UCSD-AML1 (cell line): ENCODE data around the gene PTPRK.

ENCODE experiments used
- DNase-seq: peaks from one replicate; lab custom pipeline; 2025; ENCODE audit not compliant: unreplicated experiment; lab: John Stamatoyannopoulos, UW

The PTPRK gene

DNA sequence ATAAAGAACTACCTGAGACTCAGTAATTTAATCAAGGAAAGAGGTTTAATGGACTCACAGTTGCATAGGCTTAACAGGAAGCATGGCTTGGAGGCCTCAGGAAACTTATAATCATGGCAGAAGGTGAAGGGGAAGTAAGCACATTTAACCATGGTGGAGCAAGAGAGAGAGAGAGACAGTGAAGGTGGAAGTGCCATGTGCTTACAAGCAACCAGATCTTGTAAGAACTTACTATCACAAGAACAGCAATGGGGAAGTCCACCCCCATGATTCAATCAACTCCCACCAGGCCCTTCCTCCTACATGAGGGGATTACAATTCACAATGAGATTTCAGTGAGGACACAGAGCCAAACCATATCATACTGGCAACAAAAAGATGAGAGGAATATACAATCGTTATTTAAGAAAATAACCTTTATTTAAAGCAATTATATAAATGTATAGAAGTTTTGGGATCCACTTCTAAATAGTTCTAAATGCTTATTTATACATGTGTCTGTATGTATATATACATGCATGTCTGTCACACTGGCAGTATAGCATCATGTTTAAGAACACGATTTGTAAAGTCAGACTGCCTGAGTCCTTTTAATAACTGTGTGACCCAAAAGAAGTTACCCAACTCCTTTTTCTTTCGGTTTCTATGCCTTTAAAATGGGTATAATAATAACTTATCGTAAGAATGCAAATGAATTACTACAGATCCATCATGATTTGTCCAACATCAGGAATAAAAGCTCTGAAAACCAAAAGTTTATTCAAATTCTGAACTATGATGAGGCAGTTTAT is 363.9 kb downstream of the PTPRK start:
- DNase-seq = no peak

GRCh38 chr6:128155826-128156225 is 364.6 kb downstream of the PTPRK start:
- no peak for DNase-seq

DNA sequence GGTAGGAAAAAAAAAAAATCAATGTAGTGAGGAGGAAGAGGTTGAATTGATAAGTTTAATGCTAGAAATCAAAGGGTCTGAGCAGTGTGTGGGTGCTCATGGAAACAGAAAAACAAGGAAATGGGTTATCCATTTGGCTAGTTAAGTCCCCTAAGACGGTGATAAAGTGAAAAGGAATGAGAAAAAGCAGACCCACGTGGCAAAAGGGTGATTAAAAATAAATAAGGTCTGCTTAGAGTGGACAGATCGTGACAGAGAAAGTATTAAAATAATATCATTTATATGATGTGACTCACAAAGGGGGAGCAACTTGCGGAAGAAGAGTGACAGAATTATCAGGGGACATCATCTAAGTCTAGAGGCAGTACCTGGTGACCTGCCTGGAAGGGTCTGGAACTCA is 367.8 kb downstream of the PTPRK start:
- no peak for DNase-seq

GRCh38 chr6:128150376-128150775 is 370.0 kb downstream of the PTPRK start:
- DNase-seq = no peak

- DNase-seq = no peak
Observed at GRCh38 chr6:128149796-128150195, 370.6 kb downstream of the PTPRK start.

DNA sequence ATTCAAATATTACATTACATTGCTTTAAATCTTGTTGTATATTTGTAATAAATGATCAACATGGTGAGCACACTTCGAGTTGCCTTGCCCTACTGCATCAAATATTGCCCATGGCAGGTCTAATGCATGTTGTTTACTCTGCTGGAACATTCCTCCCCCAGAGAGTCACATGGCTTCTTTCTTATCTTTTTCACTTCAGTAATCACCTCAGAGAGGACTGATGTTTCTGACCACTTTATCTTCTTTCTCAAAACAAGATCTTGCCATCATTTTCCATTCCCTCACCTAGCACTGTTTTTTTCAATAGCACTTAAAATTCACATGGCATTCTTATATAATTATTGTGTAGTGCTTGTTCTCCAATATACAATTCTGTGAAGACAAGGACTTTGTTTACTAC is 376.1 kb downstream of the PTPRK start:
- DNase-seq = no peak

- no peak for DNase-seq
Observed at GRCh38 chr6:128141932-128142331, 378.5 kb downstream of the PTPRK start.

- no peak for DNase-seq
Observed at GRCh38 chr6:128139519-128139918, 380.9 kb downstream of the PTPRK start.

GRCh38 chr6:128138694-128139093 is 381.7 kb downstream of the PTPRK start:
- no peak for DNase-seq

DNA sequence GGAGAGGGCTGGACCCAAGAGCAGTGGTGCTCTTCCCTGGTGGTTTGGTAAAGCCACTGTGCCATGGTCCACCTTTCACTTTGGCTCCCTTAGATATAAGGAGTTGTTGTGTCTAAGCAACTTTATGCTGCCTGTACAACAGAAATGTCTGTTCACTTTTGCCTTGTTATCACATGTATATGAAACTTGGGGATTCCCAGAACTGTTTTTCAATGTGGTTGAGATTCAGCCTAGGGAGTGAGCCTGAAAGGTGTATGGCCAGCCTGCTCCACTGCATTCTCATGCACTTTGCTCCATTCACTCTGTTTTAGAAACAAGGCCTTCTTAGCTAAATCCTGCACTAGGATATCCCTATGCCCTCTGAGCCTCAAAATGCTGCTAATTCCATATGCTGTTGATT is 385.1 kb downstream of the PTPRK start:
- DNase-seq = no peak

DNA sequence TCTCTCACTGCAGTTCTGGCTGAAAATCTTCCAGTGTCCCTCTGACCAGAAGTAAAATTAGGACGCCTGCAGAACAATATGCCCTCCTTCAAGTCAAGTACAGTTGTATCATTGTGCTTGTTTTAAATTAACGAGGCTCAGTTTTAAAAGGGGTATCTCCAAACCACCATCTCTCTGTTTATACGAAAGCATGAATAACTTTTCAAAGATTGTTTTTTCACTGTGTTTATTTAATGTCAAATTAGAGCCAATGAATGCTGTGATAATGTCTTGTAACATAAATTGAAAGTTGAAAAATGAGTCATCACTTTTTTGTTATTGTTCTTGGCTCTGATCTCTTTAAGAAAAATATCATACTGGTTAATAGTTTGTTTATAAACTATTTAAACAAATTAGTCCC is 388.8 kb downstream of the PTPRK start:
- DNase-seq = no peak

DNA sequence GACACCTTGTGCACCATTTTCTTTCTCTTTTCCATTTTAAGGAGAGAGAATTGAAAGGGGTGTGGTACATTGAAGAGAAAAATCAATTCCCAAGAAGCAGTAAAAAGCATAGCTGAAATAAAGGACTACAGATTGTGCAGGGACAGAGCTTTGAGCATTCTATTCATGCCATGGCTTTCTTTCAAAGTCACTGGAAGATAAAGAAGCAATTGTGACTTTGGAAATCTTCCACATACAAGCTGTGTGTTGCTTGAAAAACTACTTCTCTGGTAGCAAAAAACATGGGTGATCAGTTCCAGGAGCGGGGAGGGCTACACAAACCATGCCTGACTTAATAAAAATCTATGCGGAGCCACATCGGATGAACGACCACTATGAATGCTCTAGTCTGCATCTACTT is 389.4 kb downstream of the PTPRK start:
- DNase-seq = no peak

- no peak for DNase-seq
Observed at GRCh38 chr6:128129679-128130078, 390.7 kb downstream of the PTPRK start.

DNA sequence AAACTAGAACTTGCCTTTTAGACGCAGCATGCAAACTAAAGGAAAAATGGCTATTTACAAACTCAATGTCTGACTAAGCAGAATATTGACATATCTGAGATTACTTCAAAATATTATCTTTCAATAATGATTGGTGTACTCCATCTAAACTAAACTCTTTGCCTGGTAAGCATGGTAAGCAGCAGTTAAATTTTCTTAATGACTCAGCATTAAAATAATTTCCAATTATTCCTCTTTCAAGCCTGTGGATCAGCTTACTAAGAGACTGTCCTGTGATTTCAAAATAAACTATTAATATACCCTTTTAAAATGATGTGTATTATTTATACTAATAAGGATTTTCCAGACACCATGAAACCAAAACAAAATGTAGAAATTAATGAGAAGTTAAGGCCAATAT is 392.7 kb downstream of the PTPRK start:
- DNase-seq = no peak

GRCh38 chr6:128124713-128125112 is 395.7 kb downstream of the PTPRK start:
- no peak for DNase-seq

DNA sequence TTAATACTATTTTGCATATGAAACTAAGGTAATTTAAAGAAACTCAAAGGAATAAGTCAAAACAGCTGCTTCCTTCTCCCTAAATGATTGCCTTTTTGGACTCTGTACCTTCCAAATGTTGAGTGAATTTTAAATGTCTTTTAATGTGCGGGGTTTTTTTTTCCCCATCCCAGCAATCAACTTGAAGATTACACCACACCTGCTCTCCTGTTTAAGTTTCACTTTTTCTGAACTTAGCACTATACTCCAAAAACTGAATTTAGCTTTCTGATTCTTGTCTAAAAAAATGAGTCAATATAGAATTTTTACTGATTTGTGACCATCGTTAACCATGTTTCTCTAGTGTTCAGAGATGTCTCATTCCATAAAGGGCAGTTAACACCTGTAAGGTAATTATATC is 398.8 kb downstream of the PTPRK start:
- DNase-seq = no peak

DNA sequence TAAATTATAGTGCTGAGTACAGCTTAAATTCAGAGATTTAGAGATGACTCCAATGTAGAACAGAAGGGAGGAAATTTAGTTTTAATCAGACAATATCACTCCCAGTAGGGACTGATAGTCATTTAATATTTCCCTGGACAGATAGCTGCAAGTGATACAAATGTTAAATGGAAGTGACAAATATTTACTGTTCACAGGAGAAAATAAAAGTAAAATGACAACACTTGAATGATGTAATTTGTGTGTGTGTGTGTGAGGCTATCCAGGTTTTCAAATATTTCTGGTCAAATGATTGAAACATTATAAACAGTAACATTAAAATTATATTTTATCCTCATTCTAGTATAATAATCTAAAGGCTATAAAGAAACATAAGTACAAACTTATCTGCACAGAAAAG is 399.2 kb downstream of the PTPRK start:
- DNase-seq = no peak

- DNase-seq = no peak
Observed at GRCh38 chr6:128118401-128118800, 402.0 kb downstream of the PTPRK start.

DNA sequence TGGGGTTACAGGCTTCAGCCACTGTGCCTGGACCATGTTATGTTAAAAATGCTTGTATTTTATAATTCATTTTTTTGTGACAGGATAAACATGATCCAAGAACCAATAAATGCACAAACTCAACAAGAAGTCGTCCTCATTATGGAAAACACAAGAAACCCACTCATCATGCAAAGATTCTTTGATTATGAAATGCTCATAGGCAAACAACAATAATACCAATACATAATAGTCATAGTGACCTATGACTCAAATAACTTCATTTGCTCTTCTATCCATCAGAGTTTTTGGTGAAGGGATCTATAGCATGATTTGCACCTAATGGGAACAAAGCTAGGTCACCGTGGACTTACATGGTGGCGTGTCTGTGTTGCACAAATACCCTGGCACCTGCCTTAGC is 402.5 kb downstream of the PTPRK start:
- DNase-seq = no peak

- DNase-seq = no peak
Observed at GRCh38 chr6:128114164-128114563, 406.2 kb downstream of the PTPRK start.

DNA sequence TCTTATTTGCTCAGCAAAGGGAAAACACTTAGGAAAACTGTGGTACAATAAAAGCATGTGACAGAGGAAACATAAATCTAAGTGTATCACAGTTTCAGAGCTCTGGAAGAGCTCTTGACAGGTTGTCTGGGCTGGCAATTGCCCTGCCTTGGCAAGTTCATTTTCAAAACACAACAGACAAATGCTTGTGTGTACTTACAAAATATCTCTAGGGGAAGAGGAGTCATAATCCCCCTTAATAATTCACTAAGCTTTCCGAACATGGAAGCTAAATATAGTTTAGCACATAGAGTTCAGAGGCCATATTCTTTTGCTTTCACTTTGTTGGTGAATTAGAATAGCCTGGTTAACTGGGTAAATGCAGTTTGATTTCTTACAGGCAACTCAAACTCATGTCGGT is 407.9 kb downstream of the PTPRK start:
- no peak for DNase-seq

DNA sequence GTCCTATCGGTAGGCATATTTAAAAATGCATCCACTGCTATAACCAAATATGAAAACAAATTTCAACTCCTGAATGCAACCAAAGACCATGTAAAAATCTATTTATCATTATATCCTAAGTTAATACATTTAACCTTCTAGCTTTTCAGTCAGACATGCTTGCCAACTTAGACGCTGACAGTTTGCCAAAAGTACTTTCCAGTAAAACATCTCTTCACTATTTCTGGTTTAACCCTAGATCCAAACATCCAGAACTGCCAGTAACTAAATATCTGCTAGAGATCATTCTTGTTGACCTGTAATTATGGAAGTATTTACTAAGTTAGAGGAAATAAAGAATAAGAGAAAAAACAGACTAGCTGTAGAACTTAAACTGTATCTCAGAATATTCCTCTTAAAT is 409.3 kb downstream of the PTPRK start:
- no peak for DNase-seq

DNA sequence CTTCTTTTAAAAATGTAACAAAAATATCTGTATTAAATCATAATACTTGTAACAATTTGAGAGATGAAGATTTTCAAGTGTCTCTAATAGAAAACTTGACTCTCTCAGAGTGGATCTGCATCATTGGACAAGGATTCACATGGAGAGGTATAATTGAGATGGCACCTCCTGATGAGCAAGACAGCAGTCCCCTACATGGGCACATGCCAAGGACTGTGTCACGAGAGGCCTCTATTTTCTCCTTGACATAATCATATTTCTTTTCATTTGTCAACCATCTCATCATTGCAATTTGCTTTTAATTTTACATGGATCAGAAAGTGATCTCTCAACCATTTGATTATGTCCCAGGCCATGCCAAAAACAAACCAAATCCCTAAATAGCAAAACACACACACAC is 412.7 kb downstream of the PTPRK start:
- DNase-seq = no peak
